NCI-H446 (cell line): ENCODE data around the gene NPL.

Source experiments
- DNase-seq, 2 experiments: peaks; one replicate each; lab custom pipeline; 2025; lab: John Stamatoyannopoulos, UW

NPL gene

DNA sequence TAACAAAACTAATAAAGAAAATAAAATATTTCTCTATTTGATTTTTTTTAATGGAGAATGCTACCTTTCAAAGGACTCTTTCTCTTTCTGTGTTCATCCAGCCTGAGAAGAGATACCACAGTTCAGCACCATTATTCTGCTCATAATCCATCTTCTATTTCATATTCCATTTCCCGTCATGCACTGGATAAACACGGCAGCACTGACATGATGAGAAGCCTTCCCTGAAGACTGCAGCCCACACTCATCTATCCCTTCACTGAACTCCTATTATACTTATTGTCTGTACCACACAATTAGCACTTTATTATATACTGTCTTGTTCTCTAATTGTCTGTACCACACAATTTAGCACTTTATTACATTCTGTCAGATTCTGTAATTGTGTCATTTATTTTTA is 10.7 kb upstream of the NPL start:
- no peak for DNase-seq

DNA sequence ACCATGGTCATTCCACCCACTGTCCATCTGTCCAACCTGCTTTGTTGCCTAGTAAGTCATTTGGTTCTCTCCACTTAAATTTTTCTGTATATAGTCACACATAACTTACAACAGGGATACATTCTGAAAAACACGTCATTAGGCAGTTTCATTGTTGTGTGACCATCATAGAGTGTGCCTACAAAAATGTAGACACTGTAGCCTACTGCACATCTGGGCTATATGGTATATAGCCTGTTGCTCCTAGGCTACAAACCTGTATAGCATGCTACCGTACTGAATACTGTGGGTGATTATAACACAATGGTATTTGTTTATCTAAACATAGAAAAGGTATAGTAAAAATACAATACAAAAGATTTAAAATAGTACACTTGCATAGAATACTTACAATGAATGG is 10.0 kb upstream of the NPL start:
- DNase-seq: no peak

GRCh38 chr1:182781841-182782586 is 7.6 kb upstream of the NPL start:
- peak; percentile 70 to 85 for DNase-seq

GRCh38 chr1:182782587-182782913 is 7.0 kb upstream of the NPL start:
- DNase-seq: no peak

DNA sequence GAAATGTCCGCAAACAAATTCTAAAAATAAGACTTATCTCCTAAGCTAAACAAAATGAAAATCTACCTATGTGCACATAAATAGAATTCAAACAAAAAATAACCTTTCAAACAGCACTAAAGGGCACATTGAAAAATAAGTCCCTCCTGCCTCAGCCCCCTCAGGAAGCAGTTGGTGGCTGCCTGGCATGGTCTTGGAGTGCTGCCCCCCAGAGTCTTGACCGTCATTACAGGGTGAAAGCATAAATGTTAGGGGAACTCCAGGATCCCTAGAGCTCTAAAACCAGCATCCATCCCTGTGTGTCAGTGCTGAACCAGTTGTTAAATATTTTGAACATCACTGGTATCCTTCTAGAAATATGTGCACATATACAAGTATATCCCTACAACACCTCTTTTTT is 6.5 kb upstream of the NPL start:
- no peak for DNase-seq

GRCh38 chr1:182784556-182785171 is 4.9 kb upstream of the NPL start:
- peak in 1 of 2 experiments; percentile 79 for DNase-seq

- DNase-seq: no peak
Measured at GRCh38 chr1:182785181-182785580, 4.4 kb upstream of the NPL start.

GRCh38 chr1:182786223-182786994 is 3.2 kb upstream of the NPL start:
- DNase-seq: peak; percentile 35 to 81

DNA sequence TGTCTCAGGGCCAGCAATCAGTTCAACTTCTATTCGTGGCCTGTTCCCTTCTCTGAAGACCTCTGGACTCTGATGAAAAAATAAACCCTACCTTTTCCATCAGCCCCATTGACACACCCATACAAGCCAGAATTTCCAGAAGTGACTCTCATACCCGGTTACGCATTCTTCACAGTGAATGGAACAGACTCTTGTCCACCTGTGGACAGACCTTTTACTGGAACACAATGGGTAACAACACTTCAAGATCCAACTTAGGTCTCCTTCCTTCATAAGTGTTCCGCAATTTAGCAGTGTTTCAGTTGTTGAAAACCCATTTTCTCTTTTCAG is 2.6 kb upstream of the NPL start:
- no peak for DNase-seq

- DNase-seq: no peak
Measured at GRCh38 chr1:182791281-182792179, 2.0 kb downstream of the NPL start.

- DNase-seq: no peak
Measured at GRCh38 chr1:182794091-182794490, 4.5 kb downstream of the NPL start.

DNA sequence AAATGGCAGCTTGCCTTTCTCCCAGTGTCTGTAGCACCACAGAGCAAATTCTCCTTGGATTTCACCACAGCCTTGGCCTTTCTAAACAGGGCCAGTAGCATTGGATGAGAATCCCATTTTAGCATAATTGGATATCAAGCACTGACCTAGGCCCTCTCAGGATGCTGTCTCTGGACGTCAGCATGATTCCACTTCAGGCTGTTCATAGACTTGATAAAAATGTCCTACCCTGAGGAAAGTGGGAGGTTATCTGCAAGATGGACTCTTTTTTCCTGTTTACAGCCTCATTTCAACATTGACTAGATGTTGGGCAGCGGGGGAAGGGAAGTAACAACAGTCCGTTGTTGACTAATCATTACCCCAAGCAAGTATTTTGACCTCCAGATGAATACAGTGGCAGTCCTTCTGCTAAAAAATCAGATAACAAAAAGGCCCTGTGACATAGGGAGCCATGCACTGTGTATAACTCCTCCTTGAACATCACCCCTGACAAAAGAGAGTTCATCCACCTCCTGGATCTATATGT is 5.2 kb downstream of the NPL start:
- no peak for DNase-seq

GRCh38 chr1:182795563-182796228 is 6.1 kb downstream of the NPL start:
- DNase-seq: no peak

DNA sequence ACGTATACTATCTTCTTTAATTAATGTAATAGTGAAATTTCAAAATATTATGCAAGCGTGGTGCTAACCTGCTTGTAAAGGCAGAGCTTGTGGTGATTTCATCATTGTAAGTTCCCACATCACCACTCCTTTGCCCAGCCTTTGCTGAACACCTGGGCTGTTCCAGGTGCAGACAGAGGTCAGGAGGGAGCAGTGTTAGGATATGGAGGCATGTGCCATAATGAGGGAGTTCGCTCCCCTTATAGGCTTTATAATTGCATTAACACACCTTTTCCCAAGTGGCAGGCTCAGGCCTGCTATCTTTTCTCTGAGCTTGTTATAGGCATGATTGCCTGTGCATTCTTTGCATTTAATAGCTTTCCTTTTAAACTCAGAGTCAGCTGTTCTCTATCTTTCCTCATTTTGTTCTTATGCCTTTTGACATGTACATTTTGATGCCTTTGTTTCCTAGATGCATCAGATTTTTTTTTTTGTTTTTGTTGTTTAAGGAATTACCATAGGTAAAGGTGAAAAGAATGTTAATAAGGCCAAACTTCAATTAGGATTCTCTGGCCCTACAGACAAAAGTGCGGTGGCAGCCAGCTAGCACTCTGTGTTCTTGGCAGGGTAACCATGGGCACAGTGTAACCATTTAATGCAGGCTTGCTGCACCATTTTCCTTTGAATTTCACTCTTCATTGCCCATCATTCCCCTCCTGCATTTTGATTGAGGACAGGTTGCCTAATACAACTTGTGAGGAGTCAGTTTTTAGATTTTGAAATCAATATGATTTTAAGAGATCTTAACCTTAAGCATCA is 12.6 kb downstream of the NPL start:
- no peak for DNase-seq

- no peak for DNase-seq
Measured at GRCh38 chr1:182803846-182804245, 14.3 kb downstream of the NPL start.

DNA sequence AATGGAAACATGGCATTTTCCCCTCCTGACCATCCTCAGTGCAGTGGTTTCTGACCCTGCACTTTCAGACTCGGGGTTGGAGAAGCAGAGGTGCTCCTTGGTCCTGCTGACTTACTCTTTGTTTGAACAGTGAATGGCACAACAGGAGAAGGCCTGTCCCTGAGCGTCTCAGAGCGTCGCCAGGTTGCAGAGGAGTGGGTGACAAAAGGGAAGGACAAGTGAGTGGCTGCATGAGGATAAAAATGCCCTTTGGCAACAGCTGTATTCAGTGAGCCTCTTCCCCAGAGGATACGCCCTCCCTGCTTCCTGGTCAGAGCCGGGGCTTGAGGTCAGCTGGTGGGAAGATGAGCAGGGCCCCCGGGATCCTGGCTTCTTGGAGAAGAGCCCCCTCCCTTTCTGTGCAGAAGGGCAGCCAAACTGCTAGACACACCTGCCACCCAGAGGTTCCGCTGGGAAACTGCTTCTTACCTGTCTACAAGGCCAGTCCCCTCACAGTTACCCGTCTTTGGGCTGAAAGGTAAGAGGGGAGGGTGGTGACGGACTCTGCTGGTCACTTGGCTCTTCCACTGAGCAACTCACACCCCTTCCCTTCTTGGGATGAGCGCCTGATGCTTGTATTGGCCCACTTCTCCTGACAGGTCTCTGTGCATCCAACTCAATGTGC is 16.6 kb downstream of the NPL start:
- no peak for DNase-seq

DNA sequence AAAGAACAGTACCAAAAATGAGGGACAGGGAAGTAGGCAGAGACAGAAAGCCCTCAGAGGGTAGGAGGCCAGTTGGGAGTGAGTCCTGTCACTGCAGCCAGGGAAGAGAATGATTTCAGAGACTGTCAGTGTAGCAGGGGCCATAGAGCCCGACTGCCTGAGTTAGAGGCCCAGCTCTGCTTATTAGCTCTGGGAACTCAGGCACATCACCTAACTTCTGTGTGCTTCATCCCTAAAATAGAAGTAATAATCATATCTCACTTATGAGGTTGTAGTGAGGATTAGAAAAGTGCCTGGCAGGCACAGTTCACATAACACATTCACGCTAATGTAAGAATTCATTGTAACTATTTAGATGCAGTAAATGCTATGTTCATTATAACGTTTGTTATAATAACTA is 18.3 kb downstream of the NPL start:
- DNase-seq: no peak

DNA sequence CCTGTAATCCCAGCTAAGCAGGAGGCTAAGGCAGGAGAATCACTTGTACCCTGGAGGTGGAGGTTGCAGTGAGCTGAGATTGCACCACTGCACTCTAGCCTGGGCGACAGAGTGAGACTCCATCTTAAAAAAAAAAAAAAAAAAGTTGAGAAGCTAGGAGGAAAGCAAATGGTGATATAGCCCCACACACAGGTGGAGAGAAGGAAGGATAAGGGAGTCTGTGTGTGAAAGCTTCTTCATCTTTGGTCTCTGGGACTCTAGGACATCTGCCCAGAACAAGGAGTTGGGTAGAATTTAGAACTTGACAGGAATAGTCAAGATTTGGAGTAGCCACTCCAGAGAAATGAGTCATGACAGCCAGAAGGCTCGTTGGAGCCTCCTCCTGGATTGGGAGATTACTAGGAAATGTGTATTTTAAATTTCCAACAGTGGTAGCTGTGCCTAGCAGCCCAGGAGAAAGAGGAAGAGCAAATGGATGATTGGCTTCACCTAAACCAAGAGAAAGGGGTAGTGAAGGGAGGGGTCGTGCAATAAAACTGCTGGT is 19.9 kb downstream of the NPL start:
- no peak for DNase-seq

DNA sequence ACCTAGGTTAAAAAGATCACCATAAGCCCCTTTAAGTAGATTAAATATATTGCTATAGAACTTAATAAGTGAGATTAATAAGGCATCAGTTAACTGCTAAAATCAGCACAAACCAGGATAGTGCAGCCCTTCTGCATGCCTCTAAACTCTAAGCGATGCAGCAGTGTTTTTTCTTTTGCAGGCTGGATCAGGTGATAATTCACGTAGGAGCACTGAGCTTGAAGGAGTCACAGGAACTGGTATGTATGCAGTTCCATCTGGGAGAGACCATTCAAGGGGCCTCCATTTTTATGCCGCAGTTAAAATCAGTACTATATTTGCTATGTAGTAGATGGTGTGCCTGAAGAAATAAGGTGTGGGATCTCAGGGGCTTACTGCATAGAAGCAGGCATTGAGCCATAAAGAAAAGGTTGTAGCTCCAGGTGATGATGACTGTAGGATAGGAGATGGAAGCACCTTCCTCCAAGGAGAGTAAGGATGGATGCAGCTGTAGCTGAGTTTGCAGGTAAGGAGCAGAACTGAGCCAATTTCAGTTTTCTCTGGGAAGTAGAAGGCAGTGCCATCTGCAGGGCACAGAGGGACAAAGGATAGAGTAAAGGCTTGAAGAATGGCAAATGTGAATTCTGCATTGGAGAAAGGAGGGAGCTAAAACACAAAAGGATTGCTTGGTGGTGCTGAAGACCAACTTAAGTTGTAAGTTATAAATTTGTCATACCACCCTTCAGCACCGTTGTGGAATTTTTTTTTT is 22.6 kb downstream of the NPL start:
- DNase-seq: no peak
